ENCODE measurements around the gene IGLL1.

GRCh38 chr22:23531966-23532705, 48.0 kb downstream of the IGLL1 start:
- TF ChIP-seq POLR2A (IDR thresholded peaks at IDR 0.05) (no peak), CTCF (IDR thresholded peaks at IDR 0.05) (no peak)

Measured in vagina (tissue), 2 donors.